PFSK-1 (cell line): Measurements from ENCODE around the gene TBX18.

Source experiments
- FOXP2 ChIP-seq: optimal IDR thresholded peaks from 2 replicates; pipeline ENCODE3; 2011; ENCODE audit warnings: borderline replicate concordance, control low read depth, inconsistent platforms; ENCODE audit not compliant: insufficient read depth; ENCODE audit errors: extremely low read length, extremely low read depth
- POLR2AphosphoS5 ChIP-seq: IDR thresholded peaks from 2 replicates; pipeline ENCODE4 v1.6.1; 2012; ENCODE audit warnings: low read depth, mild to moderate bottlenecking, control low read depth, low read length, moderate library complexity
- SIN3A ChIP-seq: IDR thresholded peaks from 2 replicates; pipeline ENCODE4 v1.6.1; 2012; ENCODE audit warnings: mild to moderate bottlenecking, low read length, moderate library complexity, borderline replicate concordance; ENCODE audit not compliant: insufficient read depth
- TAF1 ChIP-seq: IDR thresholded peaks from 2 replicates; pipeline ENCODE4 v1.6.1; 2012; ENCODE audit warnings: low read length, control low read depth, borderline replicate concordance; ENCODE audit not compliant: insufficient read depth
- TF ChIP-seq, protein P1 (sequence below), 2 experiments: IDR thresholded peaks; 2 replicates each; pipeline versions ENCODE4 v1.6.1 to v1.8.0; 2011 to 2012; ENCODE audit warnings: low read depth in 2 of 2, low read length in 2 of 2, control low read depth in 1 of 2, inconsistent platforms in 1 of 2, mild to moderate bottlenecking in 1 of 2, moderate library complexity in 1 of 2; ENCODE audit not compliant: insufficient read depth in 1 of 2

- TF ChIP-seq POLR2AphosphoS5 (no peak), SIN3A (no peak), TAF1 (no peak), FOXP2 (no peak)
- TF ChIP-seq, protein P1, sequence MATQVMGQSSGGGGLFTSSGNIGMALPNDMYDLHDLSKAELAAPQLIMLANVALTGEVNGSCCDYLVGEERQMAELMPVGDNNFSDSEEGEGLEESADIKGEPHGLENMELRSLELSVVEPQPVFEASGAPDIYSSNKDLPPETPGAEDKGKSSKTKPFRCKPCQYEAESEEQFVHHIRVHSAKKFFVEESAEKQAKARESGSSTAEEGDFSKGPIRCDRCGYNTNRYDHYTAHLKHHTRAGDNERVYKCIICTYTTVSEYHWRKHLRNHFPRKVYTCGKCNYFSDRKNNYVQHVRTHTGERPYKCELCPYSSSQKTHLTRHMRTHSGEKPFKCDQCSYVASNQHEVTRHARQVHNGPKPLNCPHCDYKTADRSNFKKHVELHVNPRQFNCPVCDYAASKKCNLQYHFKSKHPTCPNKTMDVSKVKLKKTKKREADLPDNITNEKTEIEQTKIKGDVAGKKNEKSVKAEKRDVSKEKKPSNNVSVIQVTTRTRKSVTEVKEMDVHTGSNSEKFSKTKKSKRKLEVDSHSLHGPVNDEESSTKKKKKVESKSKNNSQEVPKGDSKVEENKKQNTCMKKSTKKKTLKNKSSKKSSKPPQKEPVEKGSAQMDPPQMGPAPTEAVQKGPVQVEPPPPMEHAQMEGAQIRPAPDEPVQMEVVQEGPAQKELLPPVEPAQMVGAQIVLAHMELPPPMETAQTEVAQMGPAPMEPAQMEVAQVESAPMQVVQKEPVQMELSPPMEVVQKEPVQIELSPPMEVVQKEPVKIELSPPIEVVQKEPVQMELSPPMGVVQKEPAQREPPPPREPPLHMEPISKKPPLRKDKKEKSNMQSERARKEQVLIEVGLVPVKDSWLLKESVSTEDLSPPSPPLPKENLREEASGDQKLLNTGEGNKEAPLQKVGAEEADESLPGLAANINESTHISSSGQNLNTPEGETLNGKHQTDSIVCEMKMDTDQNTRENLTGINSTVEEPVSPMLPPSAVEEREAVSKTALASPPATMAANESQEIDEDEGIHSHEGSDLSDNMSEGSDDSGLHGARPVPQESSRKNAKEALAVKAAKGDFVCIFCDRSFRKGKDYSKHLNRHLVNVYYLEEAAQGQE (IDR thresholded peaks at IDR 0.05; ENCODE audit: insufficient read depth in 1 of 2, low read depth in 2 of 2, low read length in 2 of 2), result no peak
Observed at GRCh38 chr6:84774157-84774984, 10.0 kb upstream of the TBX18 start.
